Stomach (tissue), 9 donors: ENCODE measurements around the gene NOL12. TPM values are rescaled to one million over a fixed set of nuclear protein-coding genes. Genes with fewer than 3 reads are reported as not detected.
"Not testable (repeated sequence)": the region's sequence is repeated elsewhere in the genome, so short reads cannot be mapped to it uniquely, and the experiment has no call there.

Experiments
- DNase-seq, 2 donors: peaks; one replicate each; pipeline versions ENCODE4 v3.0.0 to v3.0.0-alpha.2; 2013 to 2019
- H3K27ac ChIP-seq, 5 donors: fragments of 200-600 bp in 4 of 5; sonication (generic) in 4 of 5; one replicate each; pipeline ENCODE4 v1.5.1; 2013 to 2019; ENCODE audit warnings: mild to moderate bottlenecking in 1 of 5, moderate library complexity in 1 of 5
- H3K27me3 ChIP-seq, 3 donors: fragments of 200-600 bp; sonication (generic); one replicate each; pipeline ENCODE4 v1.5.1; 2017 to 2019; ENCODE audit warnings: mixed run types in 1 of 3
- H3K36me3 ChIP-seq, 4 donors: fragments of 200-600 bp; sonication (generic); 1 replicate in 3 of 4; 2 replicates in 1 of 4; pipeline ENCODE4 v1.5.1; 2016 to 2019
- H3K4me1 ChIP-seq, 4 donors: fragments of 200-600 bp; sonication (generic); one replicate each; pipeline ENCODE4 v1.5.1; 2016 to 2019
- H3K4me3 ChIP-seq, 4 donors: fragments of 200-600 bp; sonication (generic) in 3 of 4; one replicate each; pipeline ENCODE4 v1.5.1; 2016 to 2019; ENCODE audit warnings: mild to moderate bottlenecking in 1 of 4
- H3K9me3 ChIP-seq, 4 donors: fragments of 200-600 bp; sonication (generic); one replicate each; pipeline ENCODE4 v1.5.1; 2016 to 2019
- CTCF ChIP-seq, 7 experiments: fragments of 450-650 bp in 4 of 7; fragments of 200-600 bp in 3 of 7; sonication (generic) in 3 of 7; IDR thresholded peaks; one replicate each; pipeline ENCODE4 v1.5.1; 2016 to 2019; ENCODE audit warnings: antibody characterized with exemption in 7 of 7, control low read depth in 2 of 7, mild to moderate bottlenecking in 1 of 7
- EP300 ChIP-seq: sonication (generic); formaldehyde crosslinking; IDR thresholded peaks from one replicate; pipeline ENCODE4 v1.6.1; 2017; ENCODE audit warnings: antibody characterized with exemption
- POLR2A ChIP-seq, 4 donors: fragments of 450-650 bp; IDR thresholded peaks; one replicate each; pipeline ENCODE4 v1.6.1; 2016; ENCODE audit warnings: antibody characterized with exemption in 4 of 4, control low read depth in 2 of 4, mild to moderate bottlenecking in 1 of 4, moderate library complexity in 1 of 4
- POLR2AphosphoS5 ChIP-seq, 3 donors: sonication (generic); formaldehyde crosslinking; IDR thresholded peaks; one replicate each; pipeline ENCODE4 v1.6.1; 2016; ENCODE audit warnings: antibody characterized with exemption in 3 of 3
- WGBS, 5 donors: extraction: QIAGEN DNeasy Blood & Tissue Kit in 3 of 5; methylation state at CpG; one replicate each; pipeline versions ENCODE4 v1.1.5 to v1.1.7; 2013 to 2018; 5-methylcytosine and 5-hydroxymethylcytosine counted together
- intact Hi-C: fragments of 100-400 bp; cut with DNase I; formaldehyde crosslinking; loops from one replicate; pipeline ENCODE4 v1.15.1; 2023; ENCODE audit warnings: low total_unique reads
- polyA plus RNA-seq, 3 donors: library from polyadenylated mRNA; stranded (reverse); fragments of 200-250 nt; gene quantifications; one replicate each; pipeline ENCODE4 v1.2.3, GENCODE V29; 2013
- total RNA-seq, 5 donors: library from RNA; depleted of rRNA; stranded (reverse); fragments of >200 nt; gene quantifications; one replicate each; pipeline versions ENCODE4 v1.1.0 to v1.2.3, GENCODE V29; 2014 to 2016
- donor health status: healthy with polysubstance abuse.
- donor health status: Bipolar disorder and iron deficiency.
- donor health status: healthy.

NOL12 gene
- total and polyA plus RNA-seq, 8 donors: 9.3 to 64.6 (median 35.3) TPM

- no peak for DNase-seq
- WGBS, 5 donors: 88 to 97% (median 95%) methylated on average over 9 of the region's 9 CpGs
- H3K4me1 ChIP-seq: no peaks in the 10 kb centered on the region
- TF ChIP-seq EP300 (no peak), CTCF (IDR thresholded peaks at IDR 0.05) (no peak), POLR2A (IDR thresholded peaks at IDR 0.05) (no peak), POLR2AphosphoS5 (IDR thresholded peaks at IDR 0.05) (no peak)
- no peak overlapping the region for H3K4me3 ChIP-seq
- intact Hi-C loops: no loop called here
- H3K27ac ChIP-seq: no peak overlapping the region
- H3K36me3 ChIP-seq: no peaks in the 10 kb centered on the region
- no peaks in the 10 kb centered on the region for H3K27me3 ChIP-seq
- no peaks in the 10 kb centered on the region for H3K9me3 ChIP-seq
Measured at GRCh38 chr22:37716708-37717107, 30.6 kb downstream of the NOL12 start.

GRCh38 chr22:37717235-37717634 lies 31.1 kb downstream of the NOL12 start:
- intact Hi-C loops, DNase-seq, H3K4me1 ChIP-seq, H3K27me3 ChIP-seq, H3K4me3 ChIP-seq, H3K9me3 ChIP-seq, H3K27ac ChIP-seq, H3K36me3 ChIP-seq: not testable (repeated sequence)
- WGBS, 5 donors: 89 to 97% (median 95%) methylated on average over 7 of the region's 7 CpGs

GRCh38 chr22:37717746-37718305 lies 31.7 kb downstream of the NOL12 start:
- H3K9me3 ChIP-seq, H3K27me3 ChIP-seq, H3K4me1 ChIP-seq, DNase-seq, H3K36me3 ChIP-seq, H3K27ac ChIP-seq, H3K4me3 ChIP-seq, intact Hi-C loops: not testable (repeated sequence)
- WGBS, 5 donors: 90 to 97% (median 95%) methylated on average over 16 to 38 of the region's 38 CpGs

GRCh38 chr22:37725551-37726240 lies 39.6 kb downstream of the NOL12 start:
- H3K4me1 ChIP-seq: peaks cover 7 to 32% (median 14%) of the 10 kb centered on the region in 4 donors
- DNase-seq: no peak
- H3K27me3 ChIP-seq: no peaks in the 10 kb centered on the region
- H3K36me3 ChIP-seq: peaks cover 0 to 5% (median 0%) of the 10 kb centered on the region in 4 donors
- WGBS, 5 donors: 90 to 95% (median 94%) methylated on average over 24 to 25 of the region's 25 CpGs
- H3K9me3 ChIP-seq: no peaks in the 10 kb centered on the region
- intact Hi-C loops: no loop called here
- no peak overlapping the region for H3K4me3 ChIP-seq
- TF ChIP-seq POLR2AphosphoS5 (IDR thresholded peaks at IDR 0.05) (no peak), CTCF (IDR thresholded peaks at IDR 0.05) (no peak), EP300 (no peak), POLR2A (IDR thresholded peaks at IDR 0.05) (no peak)
- no peak overlapping the region for H3K27ac ChIP-seq

GRCh38 chr22:37726241-37726887 lies 40.2 kb downstream of the NOL12 start:
- Histone ChIP-seq H3K4me1 (peaks cover 13 to 39% (median 18%) of the 10 kb centered on the region in 4 donors), H3K4me3 (no peak overlapping the region), H3K27me3 (no peaks in the 10 kb centered on the region), H3K36me3 (peaks cover 0 to 5% (median 0%) of the 10 kb centered on the region in 4 donors), H3K27ac (no peak overlapping the region), H3K9me3 (no peaks in the 10 kb centered on the region)
- DNase-seq: peak in 1 of 2 donors; percentile 44
- WGBS, 5 donors: 68 to 90% (median 81%) methylated on average over 12 to 20 of the region's 20 CpGs
- no peak for TF ChIP-seq POLR2A (IDR thresholded peaks at IDR 0.05)
- TF ChIP-seq POLR2AphosphoS5 (IDR thresholded peaks at IDR 0.05): no peak
- TF ChIP-seq CTCF (IDR thresholded peaks at IDR 0.05): no peak
- TF ChIP-seq EP300: no peak
- intact Hi-C loops: no loop called here
